Astrocyte of the spinal cord (primary cell): ENCODE data around the gene NANOS2.
"Not testable (repeated sequence)": the region's sequence is repeated elsewhere in the genome, so short reads cannot be mapped to it uniquely, and the experiment has no call there.

Experiments
- DNase-seq: peaks from one replicate; pipeline ENCODE4 v3.0.0; 2011; ENCODE audit warnings: low read depth, low spot score
- H3K4me3 ChIP-seq: 2 replicates; pipeline ENCODE4 v1.5.1; 2011; ENCODE audit warnings: low read depth, mild to moderate bottlenecking, low read length, moderate library complexity
- CTCF ChIP-seq: IDR thresholded peaks from 2 replicates; pipeline ENCODE4 v1.5.1; 2012; ENCODE audit warnings: low read depth, mild to moderate bottlenecking, low read length, inconsistent platforms
- in situ Hi-C: cut with HindIII; loops from 2 replicates; pipeline ENCODE4 v1.10.0; 2017; ENCODE audit warnings: low sequenced_read_pairs

NANOS2 gene

DNA sequence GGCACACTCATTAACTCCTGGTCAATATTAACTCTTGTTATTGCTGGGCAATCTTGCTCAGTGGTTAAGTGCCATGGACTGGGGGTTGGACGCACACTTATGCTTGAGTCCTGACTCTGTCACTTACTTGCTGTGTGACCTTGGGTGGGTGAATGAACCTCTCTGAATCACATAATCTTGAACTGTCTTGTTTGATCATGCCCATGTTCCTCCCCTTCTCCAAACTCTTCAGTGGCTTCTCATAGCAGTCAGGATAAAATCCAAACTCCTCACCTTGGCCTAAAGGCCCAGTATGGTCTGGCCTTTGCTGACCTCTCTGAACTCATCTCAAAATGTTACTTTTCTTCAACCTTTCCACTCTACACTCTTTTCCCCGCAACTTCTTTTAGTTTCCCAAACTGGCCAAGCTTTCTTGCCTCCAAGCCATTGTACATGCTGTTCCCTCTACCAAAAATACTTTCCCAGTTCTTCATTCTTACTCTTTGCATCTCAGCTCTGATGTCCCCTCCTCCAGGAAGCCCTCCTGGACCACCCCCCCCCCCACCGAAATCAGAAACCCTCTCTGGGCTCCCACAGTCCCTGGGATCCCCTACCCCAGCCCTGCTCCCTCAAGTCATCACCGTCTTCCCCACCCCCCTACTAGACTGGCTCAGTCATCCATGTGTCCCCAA is 14.5 kb downstream of the NANOS2 start:
- no peak overlapping the region for H3K4me3 ChIP-seq
- in situ Hi-C loops, result no loop called here
- DNase-seq, result no peak
- no peak for TF ChIP-seq CTCF

- in situ Hi-C loops, result no loop called here
- no peak for TF ChIP-seq CTCF
- DNase-seq, result no peak
- H3K4me3 ChIP-seq, result no peak overlapping the region
Observed at GRCh38 chr19:45899253-45899652, 15.3 kb downstream of the NANOS2 start.

DNA sequence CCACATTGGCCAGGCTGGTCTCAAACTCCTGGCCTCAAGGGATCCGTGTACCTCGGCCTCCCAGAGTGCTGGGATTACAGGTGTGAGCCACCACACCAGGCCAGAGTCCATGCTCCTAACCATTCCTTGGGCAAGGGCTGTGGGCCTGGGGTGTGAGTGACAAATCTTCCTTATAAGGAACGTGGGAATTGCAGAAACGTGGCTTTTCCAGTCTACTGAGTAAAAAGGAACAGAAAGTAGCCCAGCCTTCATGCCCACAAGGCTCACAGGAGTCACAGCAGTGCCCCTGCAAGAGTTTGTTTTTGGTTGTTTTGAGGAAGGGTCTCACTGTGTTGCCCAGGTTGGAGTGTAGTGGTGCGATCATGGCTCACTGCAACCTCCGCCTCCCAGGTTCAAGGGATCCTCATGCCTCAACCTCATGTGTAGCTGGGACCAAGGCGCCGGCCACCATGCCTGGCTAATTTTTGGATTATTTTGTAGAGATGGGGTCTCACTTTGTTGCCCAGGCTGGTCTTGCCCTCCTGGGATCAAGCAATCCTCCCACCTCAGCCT is 17.2 kb downstream of the NANOS2 start:
- TF ChIP-seq CTCF, result no peak
- H3K4me3 ChIP-seq, result no peak overlapping the region
- in situ Hi-C loops, result no loop called here
- DNase-seq, result no peak

DNA sequence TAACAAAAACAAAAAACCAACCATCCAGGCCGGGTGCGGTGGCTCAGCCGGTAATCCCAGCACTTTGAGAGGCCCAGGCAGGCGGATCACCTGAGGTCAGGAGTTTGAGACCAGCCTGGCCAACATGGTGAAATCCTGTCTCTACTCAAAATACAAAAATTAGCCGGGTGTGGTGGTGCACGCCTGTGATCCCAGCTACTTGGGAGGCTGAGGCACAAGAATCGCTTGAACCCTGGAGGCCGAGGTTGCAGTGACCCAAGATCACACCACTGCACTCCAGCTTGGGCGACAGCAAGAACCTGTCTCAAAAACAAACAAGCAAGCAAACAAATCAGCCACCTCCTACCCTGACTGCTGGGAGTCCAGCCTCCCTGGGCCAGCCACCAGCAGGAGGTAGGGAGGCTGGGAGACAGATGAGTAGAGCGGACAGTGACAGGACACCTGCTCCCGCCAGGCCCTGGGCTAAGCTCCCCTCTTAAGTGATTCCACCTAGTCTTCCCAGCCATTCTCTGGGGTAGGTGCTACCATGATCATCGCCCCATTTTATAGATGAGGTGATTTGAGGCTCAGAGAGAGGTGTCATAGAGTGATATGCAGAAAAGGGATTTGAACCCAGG is 18.5 kb downstream of the NANOS2 start:
- DNase-seq, H3K4me3 ChIP-seq, in situ Hi-C loops: not testable (repeated sequence)

DNA sequence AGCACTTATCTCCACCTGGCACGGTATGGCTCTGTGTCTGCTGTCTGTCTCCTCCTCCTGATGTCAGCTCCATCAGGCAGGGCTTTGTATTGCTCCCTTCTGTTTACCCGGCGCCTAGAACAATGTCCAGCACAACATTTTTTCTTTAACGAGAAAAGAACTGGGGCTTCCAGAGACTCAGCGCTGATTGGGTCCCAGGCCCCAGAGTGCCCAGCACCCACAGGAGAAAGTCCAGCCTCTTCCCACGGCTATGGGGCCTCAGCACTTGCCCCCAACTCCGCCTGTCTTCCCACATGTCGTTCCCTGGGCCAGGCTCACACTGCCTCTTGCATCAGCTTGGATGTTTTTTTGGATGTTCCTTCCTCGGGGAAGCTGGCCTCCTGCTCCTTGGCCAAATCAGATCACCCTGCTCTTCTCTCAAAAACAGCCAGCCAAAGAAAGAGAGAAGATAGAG is 19.0 kb downstream of the NANOS2 start:
- in situ Hi-C loops, result no loop called here

DNA sequence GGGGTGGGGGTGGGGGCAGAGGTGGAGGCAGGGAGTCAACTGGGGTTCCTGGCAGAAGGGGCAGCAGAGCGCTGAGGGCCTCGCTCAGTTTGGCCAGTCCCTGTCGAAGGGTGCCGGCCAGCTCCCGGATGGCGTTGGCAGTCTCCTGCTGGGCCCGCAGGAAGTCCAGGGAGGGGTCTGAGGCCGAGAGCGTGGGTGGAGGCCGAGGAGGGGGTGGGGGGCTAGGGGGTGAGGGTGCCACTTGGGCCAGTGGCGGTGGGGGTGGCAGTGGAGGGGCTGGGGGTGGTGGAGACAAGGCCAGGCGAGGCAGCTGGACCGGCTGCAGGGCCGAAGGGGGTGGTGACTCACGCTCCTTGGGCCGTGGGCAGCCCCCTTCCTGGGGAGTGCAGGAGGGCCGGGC is 23.7 kb downstream of the NANOS2 start:
- no peak overlapping the region for H3K4me3 ChIP-seq
- in situ Hi-C loops, result no loop called here
- TF ChIP-seq CTCF, result no peak
- no peak for DNase-seq

More for the DNA sequence above, 19.0 kb downstream of the NANOS2 start:
- no peak for DNase-seq
- no peak overlapping the region for H3K4me3 ChIP-seq
- TF ChIP-seq CTCF, result no peak

- in situ Hi-C loops, result no loop called here
- H3K4me3 ChIP-seq, result no peak overlapping the region
- DNase-seq, result no peak
- no peak for TF ChIP-seq CTCF
Observed at GRCh38 chr19:45889210-45889885, 25.2 kb downstream of the NANOS2 start.
